Panc1 (cell line): ENCODE data around the gene PCK2.

ENCODE experiments used
- CTCF ChIP-seq: fragments of 450-650 bp; IDR thresholded peaks from 2 replicates; pipeline ENCODE4 v1.5.1; 2017; ENCODE audit warnings: mild to moderate bottlenecking
- POLR2AphosphoS5 ChIP-seq: IDR thresholded peaks from 2 replicates; pipeline ENCODE4 v1.6.1; 2012; ENCODE audit warnings: mild to moderate bottlenecking, low read depth, low read length, moderate library complexity
- TF ChIP-seq, protein P1 (sequence below), 2 experiments: IDR thresholded peaks; 2 replicates each; pipeline ENCODE4 v1.6.1; 2011 to 2012; ENCODE audit warnings: low read depth in 2 of 2, control low read depth in 1 of 2, low read length in 1 of 2, mild to moderate bottlenecking in 1 of 2, moderate library complexity in 1 of 2; ENCODE audit not compliant: insufficient read depth in 1 of 2

DNA sequence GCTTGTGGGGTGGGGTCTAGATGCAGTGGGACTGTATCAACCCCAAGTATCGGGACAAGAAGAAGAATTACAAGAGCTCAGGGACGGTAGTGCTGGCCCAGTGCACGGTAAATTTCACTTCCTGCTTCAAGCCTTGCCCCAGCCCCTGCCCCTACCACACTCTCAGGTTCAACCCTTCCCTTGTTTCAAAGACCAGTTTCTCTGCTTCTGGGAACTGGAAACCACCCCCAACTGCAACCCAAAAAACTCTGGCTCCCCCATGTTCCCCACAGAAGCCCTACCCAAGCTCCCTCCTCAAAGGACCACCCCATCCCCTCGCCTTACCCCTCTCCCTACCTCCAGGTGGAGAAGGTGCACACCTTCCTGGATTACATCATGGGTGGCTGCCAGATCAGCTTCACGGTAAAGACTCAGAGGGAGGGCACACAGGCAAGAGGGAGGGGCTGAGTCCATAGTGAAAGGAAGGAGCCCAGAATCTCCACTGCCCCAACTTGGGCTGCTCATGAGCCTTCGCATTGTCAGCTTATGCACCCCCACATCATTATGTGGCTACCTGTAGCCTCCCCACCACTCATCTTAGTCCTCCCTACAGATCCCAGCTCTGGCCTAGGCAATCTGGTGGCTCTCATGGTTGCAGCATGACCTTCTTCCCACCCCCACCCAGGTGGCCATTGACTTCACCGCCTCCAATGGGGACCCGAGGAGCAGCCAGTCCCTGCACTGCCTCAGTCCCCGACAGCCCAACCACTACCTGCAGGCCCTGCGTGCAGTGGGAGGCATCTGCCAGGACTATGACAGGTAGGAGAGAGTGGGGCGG is 18.4 kb upstream of the PCK2 start:
- TF ChIP-seq CTCF (no peak), POLR2AphosphoS5 (no peak)
- TF ChIP-seq, protein P1, sequence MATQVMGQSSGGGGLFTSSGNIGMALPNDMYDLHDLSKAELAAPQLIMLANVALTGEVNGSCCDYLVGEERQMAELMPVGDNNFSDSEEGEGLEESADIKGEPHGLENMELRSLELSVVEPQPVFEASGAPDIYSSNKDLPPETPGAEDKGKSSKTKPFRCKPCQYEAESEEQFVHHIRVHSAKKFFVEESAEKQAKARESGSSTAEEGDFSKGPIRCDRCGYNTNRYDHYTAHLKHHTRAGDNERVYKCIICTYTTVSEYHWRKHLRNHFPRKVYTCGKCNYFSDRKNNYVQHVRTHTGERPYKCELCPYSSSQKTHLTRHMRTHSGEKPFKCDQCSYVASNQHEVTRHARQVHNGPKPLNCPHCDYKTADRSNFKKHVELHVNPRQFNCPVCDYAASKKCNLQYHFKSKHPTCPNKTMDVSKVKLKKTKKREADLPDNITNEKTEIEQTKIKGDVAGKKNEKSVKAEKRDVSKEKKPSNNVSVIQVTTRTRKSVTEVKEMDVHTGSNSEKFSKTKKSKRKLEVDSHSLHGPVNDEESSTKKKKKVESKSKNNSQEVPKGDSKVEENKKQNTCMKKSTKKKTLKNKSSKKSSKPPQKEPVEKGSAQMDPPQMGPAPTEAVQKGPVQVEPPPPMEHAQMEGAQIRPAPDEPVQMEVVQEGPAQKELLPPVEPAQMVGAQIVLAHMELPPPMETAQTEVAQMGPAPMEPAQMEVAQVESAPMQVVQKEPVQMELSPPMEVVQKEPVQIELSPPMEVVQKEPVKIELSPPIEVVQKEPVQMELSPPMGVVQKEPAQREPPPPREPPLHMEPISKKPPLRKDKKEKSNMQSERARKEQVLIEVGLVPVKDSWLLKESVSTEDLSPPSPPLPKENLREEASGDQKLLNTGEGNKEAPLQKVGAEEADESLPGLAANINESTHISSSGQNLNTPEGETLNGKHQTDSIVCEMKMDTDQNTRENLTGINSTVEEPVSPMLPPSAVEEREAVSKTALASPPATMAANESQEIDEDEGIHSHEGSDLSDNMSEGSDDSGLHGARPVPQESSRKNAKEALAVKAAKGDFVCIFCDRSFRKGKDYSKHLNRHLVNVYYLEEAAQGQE (IDR thresholded peaks at IDR 0.05; ENCODE audit: insufficient read depth in 1 of 2, low read depth in 2 of 2, low read length in 1 of 2): no peak
